Spinal cord (tissue), 10 donors: ENCODE data around the gene ISYNA1. TPM values are rescaled to one million over a fixed set of nuclear protein-coding genes. Genes with fewer than 3 reads are reported as not detected.
A peak's percentile ranks its signal among the peaks of the same experiment; 100 is the strongest.

Experiments
- DNase-seq, 6 donors: peaks; one replicate each; pipeline versions ENCODE4 v3.0.0 to v3.0.0-alpha.2; 2013 to 2015; ENCODE audit warnings: low spot score in 6 of 6, low read depth in 4 of 6
- H3K27ac ChIP-seq: one replicate; pipeline ENCODE4 v1.5.1; 2013; ENCODE audit warnings: low read depth, low read length, control low read depth
- H3K27me3 ChIP-seq: one replicate; pipeline ENCODE4 v1.6.1; 2013; ENCODE audit warnings: low read length; ENCODE audit not compliant: control insufficient read depth, insufficient read depth
- H3K36me3 ChIP-seq: one replicate; pipeline ENCODE4 v1.6.1; 2013; ENCODE audit warnings: low read length; ENCODE audit not compliant: control insufficient read depth, insufficient read depth
- H3K4me1 ChIP-seq: one replicate; pipeline ENCODE4 v1.6.1; 2013; ENCODE audit warnings: low read length; ENCODE audit not compliant: control insufficient read depth, insufficient read depth
- H3K4me3 ChIP-seq: one replicate; pipeline ENCODE4 v1.5.1; 2013; ENCODE audit warnings: low read depth, low read length, control low read depth
- H3K9me3 ChIP-seq: one replicate; pipeline ENCODE4 v1.6.1; 2013; ENCODE audit warnings: low read length; ENCODE audit not compliant: control insufficient read depth, insufficient read depth
- WGBS: methylation state at CpG from one replicate; pipeline ENCODE4 v1.1.5; 2013; ENCODE audit warnings: missing lambda C conversion rate; ENCODE audit not compliant: insufficient coverage; 5-methylcytosine and 5-hydroxymethylcytosine counted together
- polyA plus RNA-seq, 2 donors: library from polyadenylated mRNA; unstranded; fragments of 120-200 nt; gene quantifications; one replicate each; pipeline ENCODE4 v1.2.1, GENCODE V29; 2013; ENCODE audit not compliant: insufficient read length in 2 of 2
- total RNA-seq, 2 donors: library from RNA; depleted of rRNA in 1 of 2; stranded (reverse); fragments of 120-200 nt in 1 of 2; fragments of >200 nt in 1 of 2; gene quantifications; one replicate each; pipeline versions ENCODE4 v1.2.3 to v1.2.4, GENCODE V29; 2013 to 2014
- donor health status: healthy.

Gene ISYNA1
- total and polyA plus RNA-seq, 4 donors = 51.0 to 180 (median 113) TPM

GRCh38 chr19:18477042-18477779 lies 39.3 kb upstream of the ISYNA1 start:
- H3K9me3 ChIP-seq = no peaks in the 10 kb centered on the region
- H3K4me1 ChIP-seq = peaks cover 46% of the 10 kb centered on the region
- no peak for DNase-seq
- peaks cover 20% of the 10 kb centered on the region for H3K36me3 ChIP-seq
- WGBS = 75% methylated on average over 21 of the region's 24 CpGs
- no peak overlapping the region for H3K4me3 ChIP-seq
- H3K27ac ChIP-seq = no peak overlapping the region
- no peaks in the 10 kb centered on the region for H3K27me3 ChIP-seq

- Histone ChIP-seq H3K27me3 (no peaks in the 10 kb centered on the region), H3K27ac (no peak overlapping the region), H3K4me1 (peaks cover 46% of the 10 kb centered on the region), H3K36me3 (peaks cover 22% of the 10 kb centered on the region), H3K4me3 (no peak overlapping the region), H3K9me3 (no peaks in the 10 kb centered on the region)
- WGBS = 94% methylated on average over 14 of the region's 14 CpGs
- DNase-seq = no peak
Measured at GRCh38 chr19:18476507-18477041, 38.6 kb upstream of the ISYNA1 start.

GRCh38 chr19:18475762-18476331 lies 37.9 kb upstream of the ISYNA1 start:
- peaks cover 28% of the 10 kb centered on the region for H3K36me3 ChIP-seq
- H3K27ac ChIP-seq = no peak overlapping the region
- 57% methylated on average over 16 of the region's 19 CpGs for WGBS
- DNase-seq = no peak
- H3K4me3 ChIP-seq = no peak overlapping the region
- H3K4me1 ChIP-seq = peaks cover 44% of the 10 kb centered on the region
- no peaks in the 10 kb centered on the region for H3K9me3 ChIP-seq
- H3K27me3 ChIP-seq = no peaks in the 10 kb centered on the region

GRCh38 chr19:18475004-18475453 lies 37.1 kb upstream of the ISYNA1 start:
- no peak overlapping the region for H3K27ac ChIP-seq

GRCh38 chr19:18474366-18474887 lies 36.5 kb upstream of the ISYNA1 start:
- Histone ChIP-seq H3K4me3 (no peak overlapping the region), H3K27ac (no peak overlapping the region), H3K9me3 (no peaks in the 10 kb centered on the region), H3K36me3 (peaks cover 41% of the 10 kb centered on the region), H3K4me1 (peaks cover 43% of the 10 kb centered on the region), H3K27me3 (no peaks in the 10 kb centered on the region)
- no peak for DNase-seq
- 92% methylated on average over 13 of the region's 13 CpGs for WGBS

More at GRCh38 chr19:18475004-18475453, 37.1 kb upstream of the ISYNA1 start:
- Histone ChIP-seq H3K4me1 (peaks cover 43% of the 10 kb centered on the region), H3K36me3 (peaks cover 35% of the 10 kb centered on the region), H3K9me3 (no peaks in the 10 kb centered on the region), H3K4me3 (no peak overlapping the region), H3K27me3 (no peaks in the 10 kb centered on the region)
- 77% methylated on average over 4 of the region's 5 CpGs for WGBS
- DNase-seq = no peak

- Histone ChIP-seq H3K36me3 (peaks cover 48% of the 10 kb centered on the region), H3K9me3 (no peaks in the 10 kb centered on the region), H3K27ac (no peak overlapping the region), H3K4me1 (peaks cover 39% of the 10 kb centered on the region), H3K4me3 (no peak overlapping the region), H3K27me3 (no peaks in the 10 kb centered on the region)
- DNase-seq = no peak
- 95% methylated on average over 8 of the region's 8 CpGs for WGBS
Measured at GRCh38 chr19:18473706-18474087, 35.8 kb upstream of the ISYNA1 start.

- Histone ChIP-seq H3K27me3 (no peaks in the 10 kb centered on the region), H3K4me3 (no peak overlapping the region), H3K27ac (no peak overlapping the region), H3K36me3 (peaks cover 46% of the 10 kb centered on the region), H3K9me3 (no peaks in the 10 kb centered on the region), H3K4me1 (peaks cover 33% of the 10 kb centered on the region)
- no peak for DNase-seq
- WGBS = 87% methylated on average over 8 of the region's 8 CpGs
Measured at GRCh38 chr19:18473003-18473705, 35.2 kb upstream of the ISYNA1 start.

GRCh38 chr19:18470787-18471186 lies 32.9 kb upstream of the ISYNA1 start:
- no peaks in the 10 kb centered on the region for H3K27me3 ChIP-seq
- no peak for DNase-seq
- H3K36me3 ChIP-seq = peaks cover 59% of the 10 kb centered on the region
- no peak overlapping the region for H3K27ac ChIP-seq
- H3K9me3 ChIP-seq = no peaks in the 10 kb centered on the region
- peaks cover 33% of the 10 kb centered on the region for H3K4me1 ChIP-seq
- H3K4me3 ChIP-seq = no peak overlapping the region
- WGBS = 52% methylated on average over 2 of the region's 2 CpGs

- DNase-seq = peak in 2 of 6 donors; percentile 62 to 75
- no peaks in the 10 kb centered on the region for H3K27me3 ChIP-seq
- peaks cover 42% of the 10 kb centered on the region for H3K4me1 ChIP-seq
- 62% methylated on average over 26 of the region's 28 CpGs for WGBS
- H3K36me3 ChIP-seq = peaks cover 70% of the 10 kb centered on the region
- no peak overlapping the region for H3K27ac ChIP-seq
- no peaks in the 10 kb centered on the region for H3K9me3 ChIP-seq
- no peak overlapping the region for H3K4me3 ChIP-seq
Measured at GRCh38 chr19:18469069-18469846, 31.3 kb upstream of the ISYNA1 start.
